Endodermal cell (in vitro differentiated cells): ENCODE results near the gene ZNF511. TPM values are rescaled to one million over a fixed set of nuclear protein-coding genes. Genes with fewer than 3 reads are reported as not detected.

Experiments used
- DNase-seq: peaks from one replicate; pipeline ENCODE4 v3.0.0-alpha.2; 2017
- H3K27ac ChIP-seq: 2 replicates; pipeline ENCODE4 v1.5.1; 2013; ENCODE audit warnings: mild to moderate bottlenecking, low read depth, low read length, moderate library complexity
- H3K27me3 ChIP-seq: 2 replicates; pipeline ENCODE4 v1.6.1; 2013; ENCODE audit warnings: mild to moderate bottlenecking, low read length, moderate library complexity; ENCODE audit not compliant: insufficient read depth, control insufficient read depth, poor library complexity, severe bottlenecking
- H3K36me3 ChIP-seq: 2 replicates; pipeline ENCODE4 v1.7.0; 2013; ENCODE audit warnings: mild to moderate bottlenecking, low read length, moderate library complexity; ENCODE audit not compliant: control insufficient read depth, insufficient read depth
- H3K4me1 ChIP-seq: one replicate; pipeline ENCODE4 v1.7.0; 2013; ENCODE audit warnings: low read length; ENCODE audit not compliant: control insufficient read depth, insufficient read depth
- H3K4me3 ChIP-seq: 2 replicates; pipeline ENCODE4 v1.5.1; 2013; ENCODE audit warnings: mild to moderate bottlenecking, low read length, moderate library complexity
- H3K9ac ChIP-seq: 2 replicates; pipeline ENCODE4 v1.6.1; 2013; ENCODE audit warnings: mild to moderate bottlenecking, low read length, moderate library complexity; ENCODE audit not compliant: poor library complexity, severe bottlenecking; ENCODE audit errors: extremely low read depth
- H3K9me3 ChIP-seq: 2 replicates; pipeline ENCODE4 v1.6.1; 2013; ENCODE audit warnings: mild to moderate bottlenecking, low read length, moderate library complexity; ENCODE audit not compliant: control insufficient read depth
- H3K27ac Mint-ChIP-seq: 2 replicates; pipeline ENCODE4 v1.8.0; 2020; ENCODE audit warnings: mixed read lengths
- H3K27me3 Mint-ChIP-seq: 2 replicates; pipeline ENCODE4 v1.8.0; 2021; ENCODE audit warnings: mild to moderate bottlenecking, mixed read lengths; ENCODE audit not compliant: insufficient read depth
- H3K36me3 Mint-ChIP-seq: 2 replicates; pipeline ENCODE4 v1.8.0; 2020; ENCODE audit warnings: low read depth, mixed read lengths
- H3K4me1 Mint-ChIP-seq: 2 replicates; pipeline ENCODE4 v1.8.0; 2020; ENCODE audit warnings: mixed read lengths
- H3K4me3 Mint-ChIP-seq: 2 replicates; pipeline ENCODE4 v1.8.0; 2020; ENCODE audit warnings: mild to moderate bottlenecking, moderate library complexity, mixed read lengths
- H3K9me3 Mint-ChIP-seq: 2 replicates; pipeline ENCODE4 v1.8.0; 2020; ENCODE audit warnings: mild to moderate bottlenecking, mixed read lengths
- WGBS, 2 experiments: methylation state at CpG; one replicate each; pipeline versions ENCODE4 v1.1.5 to v1.1.7; 2013; ENCODE audit warnings: missing lambda C conversion rate in 2 of 2, mixed read lengths in 1 of 2; ENCODE audit not compliant: insufficient coverage in 1 of 2, insufficient read length in 1 of 2; 5-methylcytosine and 5-hydroxymethylcytosine counted together
- total RNA-seq, 2 donors: library from RNA; stranded (reverse); fragmentation: NEBNext Ultra II Directional in 1 of 2; extraction: Animal tissue kit (Norgen Biotek cat#: 25700) in 1 of 2; gene quantifications; 2 replicates in 1 of 2; 3 replicates in 1 of 2; pipeline ENCODE4 v1.2.1, GENCODE V29; 2021
- TF ChIP-seq, protein P1 (sequence below): fragments of 200-600 bp; sonication (generic); conservative IDR thresholded peaks from 2 replicates; pipeline ENCODE4 v1.5.0; 2021; ENCODE audit warnings: antibody characterized with exemption, mild to moderate bottlenecking

Gene ZNF511
- total RNA-seq, 2 donors from 2014 or later: 48.1 to 57.6 TPM

DNA sequence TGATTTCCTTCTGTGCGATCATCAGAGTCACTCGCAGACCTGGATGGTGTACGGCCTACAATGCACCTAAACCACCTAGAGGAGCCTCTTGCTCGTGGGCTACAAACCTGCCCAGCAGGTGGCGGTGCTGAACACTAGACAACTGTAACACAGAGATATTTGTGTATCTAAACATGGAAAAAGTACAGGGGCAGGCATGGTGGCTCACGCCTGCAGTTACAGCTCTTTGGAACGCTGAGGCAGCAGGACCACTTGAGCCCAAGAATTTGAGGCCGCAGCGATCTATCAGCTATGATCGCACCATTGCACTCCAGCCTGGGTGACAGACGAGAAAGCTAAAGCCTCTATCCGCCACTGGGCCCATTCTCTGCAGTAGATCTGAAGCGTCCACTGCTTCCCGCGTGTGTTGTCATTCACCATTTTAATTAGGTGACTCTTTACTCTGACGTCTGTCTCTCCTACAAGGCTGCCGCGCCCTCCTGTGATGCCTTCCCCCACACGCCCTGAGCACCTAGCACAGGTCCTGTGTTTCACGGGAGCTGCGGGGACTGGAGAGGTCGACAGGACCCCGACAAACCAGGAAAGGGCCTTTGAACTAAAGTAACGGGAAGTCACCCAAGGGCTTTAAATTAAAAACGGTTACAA is 816 bp upstream of the ZNF511 start:
- Histone ChIP-seq H3K27ac (peak overlapping the region; percentile 41), H3K4me1 (peaks cover 14% of the 10 kb centered on the region), H3K36me3 (peaks cover 28% of the 10 kb centered on the region), H3K9me3 (no peaks in the 10 kb centered on the region), H3K4me3 (peak overlapping the region; percentile 96), H3K9ac (peak overlapping the region; percentile 87), H3K27me3 (no peaks in the 10 kb centered on the region)
- Mint-ChIP-seq H3K27me3 (no peaks in the 10 kb centered on the region), H3K4me1 (peaks cover 17% of the 10 kb centered on the region), H3K4me3 (peak overlapping the region; percentile 93), H3K9me3 (no peaks in the 10 kb centered on the region), H3K27ac (peak overlapping the region; percentile 98), H3K36me3 (peaks cover 29% of the 10 kb centered on the region)
- DNase-seq: peak; percentile 89
- TF ChIP-seq, protein P1, sequence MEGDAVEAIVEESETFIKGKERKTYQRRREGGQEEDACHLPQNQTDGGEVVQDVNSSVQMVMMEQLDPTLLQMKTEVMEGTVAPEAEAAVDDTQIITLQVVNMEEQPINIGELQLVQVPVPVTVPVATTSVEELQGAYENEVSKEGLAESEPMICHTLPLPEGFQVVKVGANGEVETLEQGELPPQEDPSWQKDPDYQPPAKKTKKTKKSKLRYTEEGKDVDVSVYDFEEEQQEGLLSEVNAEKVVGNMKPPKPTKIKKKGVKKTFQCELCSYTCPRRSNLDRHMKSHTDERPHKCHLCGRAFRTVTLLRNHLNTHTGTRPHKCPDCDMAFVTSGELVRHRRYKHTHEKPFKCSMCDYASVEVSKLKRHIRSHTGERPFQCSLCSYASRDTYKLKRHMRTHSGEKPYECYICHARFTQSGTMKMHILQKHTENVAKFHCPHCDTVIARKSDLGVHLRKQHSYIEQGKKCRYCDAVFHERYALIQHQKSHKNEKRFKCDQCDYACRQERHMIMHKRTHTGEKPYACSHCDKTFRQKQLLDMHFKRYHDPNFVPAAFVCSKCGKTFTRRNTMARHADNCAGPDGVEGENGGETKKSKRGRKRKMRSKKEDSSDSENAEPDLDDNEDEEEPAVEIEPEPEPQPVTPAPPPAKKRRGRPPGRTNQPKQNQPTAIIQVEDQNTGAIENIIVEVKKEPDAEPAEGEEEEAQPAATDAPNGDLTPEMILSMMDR: peak; percentile 81
- 12 to 13% methylated on average over 22 to 25 of the region's 25 CpGs for WGBS, 2 experiments

DNA sequence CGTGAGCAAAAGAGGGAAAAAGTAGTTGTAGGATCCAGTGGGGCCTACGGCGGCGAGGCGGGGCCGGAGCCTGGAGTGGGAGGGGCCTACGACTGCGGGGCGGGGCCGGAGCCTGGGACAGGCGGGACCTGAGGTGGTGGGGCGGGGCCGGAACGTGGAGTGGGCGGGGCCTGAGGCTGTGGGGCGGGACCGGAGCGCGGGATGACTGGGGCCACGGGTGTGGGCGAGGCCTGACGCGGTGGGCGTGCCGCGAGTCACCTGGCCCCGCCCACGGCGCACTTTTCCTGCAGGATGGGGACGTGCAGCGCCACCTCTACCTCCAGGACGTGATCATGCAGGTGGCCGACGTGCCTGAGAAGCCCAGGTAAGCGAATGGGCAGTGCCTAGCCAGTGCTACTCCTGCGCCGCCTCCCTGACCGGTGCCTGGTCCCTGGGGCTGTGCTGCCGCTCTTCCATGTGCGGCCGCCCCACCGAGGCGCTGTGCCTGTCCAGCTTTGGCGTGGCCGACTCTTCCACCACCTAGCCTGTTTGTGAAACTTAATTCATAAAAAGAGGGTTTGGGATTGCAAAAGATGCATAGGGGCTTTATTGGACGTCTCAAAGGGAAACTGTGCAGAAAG is 496 bp downstream of the ZNF511 start:
- Histone ChIP-seq H3K9ac (peak overlapping the region; percentile 87), H3K4me1 (peaks cover 14% of the 10 kb centered on the region), H3K27ac (peak overlapping the region; percentile 92), H3K27me3 (no peaks in the 10 kb centered on the region), H3K4me3 (peak overlapping the region; percentile 96), H3K36me3 (peaks cover 28% of the 10 kb centered on the region), H3K9me3 (no peaks in the 10 kb centered on the region)
- DNase-seq: peak; percentile 99
- Mint-ChIP-seq H3K4me3 (peak overlapping the region; percentile 93), H3K9me3 (no peaks in the 10 kb centered on the region), H3K27me3 (no peaks in the 10 kb centered on the region), H3K27ac (peak overlapping the region; percentile 68), H3K36me3 (peaks cover 29% of the 10 kb centered on the region), H3K4me1 (peaks cover 17% of the 10 kb centered on the region)
- WGBS, 2 experiments: 28 to 58% methylated on average over 22 to 46 of the region's 46 CpGs
- TF ChIP-seq, protein P1: no peak

DNA sequence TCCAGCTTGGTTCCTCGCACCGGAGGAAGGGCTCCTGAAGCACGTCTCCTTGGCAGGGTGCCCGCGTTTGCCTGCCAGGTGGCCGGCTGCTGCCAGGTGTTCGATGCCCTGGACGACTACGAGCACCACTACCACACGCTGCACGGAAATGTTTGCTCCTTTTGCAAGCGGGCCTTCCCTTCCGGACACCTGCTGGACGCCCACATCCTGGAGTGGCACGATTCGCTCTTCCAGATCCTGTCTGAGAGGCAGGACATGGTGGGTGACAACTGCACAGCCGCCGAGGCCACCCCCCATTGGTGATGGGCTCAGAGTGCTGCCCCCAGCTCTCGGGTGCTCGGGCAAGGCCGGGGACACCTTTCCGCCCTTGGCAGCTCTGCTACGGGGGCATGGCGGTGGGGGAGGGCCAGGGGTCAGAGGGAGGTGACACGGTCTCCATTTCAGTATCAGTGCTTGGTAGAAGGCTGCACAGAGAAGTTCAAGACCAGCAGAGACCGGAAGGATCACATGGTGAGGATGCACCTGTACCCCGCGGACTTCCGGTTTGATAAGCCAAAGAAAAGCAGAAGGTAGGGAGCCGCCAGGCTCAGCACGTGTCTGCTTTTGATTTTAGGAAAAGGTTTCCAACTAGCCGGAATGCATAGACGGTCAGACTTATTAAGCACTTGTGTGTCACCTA is 1.1 kb downstream of the ZNF511 start:
- H3K9ac ChIP-seq: no peak overlapping the region
- H3K4me1 ChIP-seq: peaks cover 14% of the 10 kb centered on the region
- TF ChIP-seq, protein P1: no peak
- no peak overlapping the region for H3K4me3 ChIP-seq
- Mint-ChIP-seq H3K4me3 (peak overlapping the region; percentile 93), H3K9me3 (no peaks in the 10 kb centered on the region), H3K36me3 (peaks cover 28% of the 10 kb centered on the region), H3K27me3 (no peaks in the 10 kb centered on the region), H3K27ac (peak overlapping the region; percentile 10), H3K4me1 (peaks cover 17% of the 10 kb centered on the region)
- 95 to 96% methylated on average over 33 of the region's 33 CpGs for WGBS, 2 experiments
- H3K27ac ChIP-seq: no peak overlapping the region
- no peaks in the 10 kb centered on the region for H3K9me3 ChIP-seq
- peaks cover 28% of the 10 kb centered on the region for H3K36me3 ChIP-seq
- no peak for DNase-seq
- no peaks in the 10 kb centered on the region for H3K27me3 ChIP-seq
